Measurements from ENCODE around the gene SAMD15. TPM values are rescaled to one million over a fixed set of nuclear protein-coding genes. Genes with fewer than 3 reads are reported as not detected.

Gene SAMD15
- total RNA-seq, 1 experiment from 2014 or later: 2.6 TPM

Other genes starting within 250 kb of the SAMD15 start
- 0.10 TPM in 1 of 2 replicates, not detected in the other for gene ZDHHC22, start 235.6 kb upstream of the SAMD15 start, total RNA-seq (2014; rRNA removed; shearing (Covaris generic))
- gene TMEM63C, start 195.6 kb upstream of the SAMD15 start, total RNA-seq (2014; rRNA removed; shearing (Covaris generic)): not detected in 2 replicates
- gene NGB, start 106.2 kb upstream of the SAMD15 start, total RNA-seq (2014; rRNA removed; shearing (Covaris generic)): not detected in 2 replicates
- gene POMT2, start 56.5 kb upstream of the SAMD15 start, total RNA-seq (2014; rRNA removed; shearing (Covaris generic)): 13.7 and 15.1 TPM in 2 replicates
- gene GSTZ1, start 56.3 kb upstream of the SAMD15 start, total RNA-seq (2014; rRNA removed; shearing (Covaris generic)): 46.9 and 57.1 TPM in 2 replicates
- 11.8 and 13.7 TPM in 2 replicates for gene TMED8, start 285 bp upstream of the SAMD15 start, total RNA-seq (2014; rRNA removed; shearing (Covaris generic))
- 0.07 TPM in 1 of 2 replicates, not detected in the other for gene NOXRED1, start 46.1 kb downstream of the SAMD15 start, total RNA-seq (2014; rRNA removed; shearing (Covaris generic))
- gene VIPAS39, start 80.2 kb downstream of the SAMD15 start, total RNA-seq (2014; rRNA removed; shearing (Covaris generic)): 17.5 and 19.2 TPM in 2 replicates
- 414 and 428 TPM in 2 replicates for gene AHSA1, start 80.7 kb downstream of the SAMD15 start, total RNA-seq (2014; rRNA removed; shearing (Covaris generic))
- gene ISM2, start 121.4 kb downstream of the SAMD15 start, total RNA-seq (2014; rRNA removed; shearing (Covaris generic)): not detected in 2 replicates
- 15.7 and 17.9 TPM in 2 replicates for gene SPTLC2, start 239.3 kb downstream of the SAMD15 start, total RNA-seq (2014; rRNA removed; shearing (Covaris generic))